Gastrocnemius medialis (tissue), 4 donors: ENCODE measurements around the gene MPPED2. TPM values are rescaled to one million over a fixed set of nuclear protein-coding genes. Genes with fewer than 3 reads are reported as not detected.
A peak's percentile ranks its signal among the peaks of the same experiment; 100 is the strongest.

Source experiments
- ATAC-seq, 2 donors: fragments of 150-250 bp; one replicate each; pipeline ENCODE4 v1.9.1; 2016
- DNase-seq, 2 donors: peaks; one replicate each; pipeline ENCODE4 v3.0.0-alpha.2; 2019
- H3K27ac ChIP-seq, 4 donors: fragments of 200-600 bp; sonication (generic); 1 replicate in 1 of 4; 2 replicates in 3 of 4; pipeline ENCODE4 v1.5.1; 2016 to 2018; ENCODE audit warnings: mild to moderate bottlenecking in 2 of 4, moderate library complexity in 1 of 4
- H3K27me3 ChIP-seq, 3 donors: fragments of 200-600 bp; sonication (generic) in 2 of 3; 1 replicate in 1 of 3; 2 replicates in 2 of 3; pipeline versions ENCODE4 v1.5.1 to v1.6.0; 2016 to 2019; ENCODE audit warnings: mild to moderate bottlenecking in 1 of 3, moderate library complexity in 1 of 3
- H3K36me3 ChIP-seq, 2 donors: fragments of 200-600 bp; sonication (generic) in 1 of 2; one replicate each; pipeline ENCODE4 v1.5.1; 2017 to 2018
- H3K4me1 ChIP-seq, 2 donors: fragments of 200-600 bp; sonication (generic) in 1 of 2; one replicate each; pipeline ENCODE4 v1.5.1; 2016 to 2017; ENCODE audit warnings: mild to moderate bottlenecking in 2 of 2
- H3K4me3 ChIP-seq, 4 donors: fragments of 200-600 bp; sonication (generic) in 3 of 4; 1 replicate in 1 of 4; 2 replicates in 3 of 4; pipeline ENCODE4 v1.5.1; 2016 to 2019; ENCODE audit warnings: mild to moderate bottlenecking in 2 of 4
- H3K9me3 ChIP-seq, 3 donors: fragments of 200-600 bp; sonication (generic) in 2 of 3; 1 replicate in 1 of 3; 2 replicates in 2 of 3; pipeline ENCODE4 v1.5.1; 2016 to 2019
- POLR2A ChIP-seq, 2 donors: fragments of 450-650 bp; IDR thresholded peaks; one replicate each; pipeline ENCODE4 v1.6.1; 2017; ENCODE audit warnings: antibody characterized with exemption in 2 of 2, mild to moderate bottlenecking in 2 of 2, moderate library complexity in 2 of 2
- in situ Hi-C, 4 donors: fragments of 200-750 bp; cut with MboI; loops; one replicate each; pipeline versions ENCODE4 v1.15.0 to v1.8.0; 2017; ENCODE audit warnings: low sequenced_read_pairs in 4 of 4
- intact Hi-C: fragments of 100-400 bp; cut with DNase I; formaldehyde crosslinking; loops from one replicate; pipeline ENCODE4 v1.15.1; 2023; ENCODE audit warnings: low total_unique reads
- total RNA-seq, 4 donors: library from RNA; depleted of rRNA; stranded (reverse); fragments of >200 nt; gene quantifications; one replicate each; pipeline versions ENCODE4 v1.1.0 to v1.2.3, GENCODE V29; 2016
- TF ChIP-seq, protein P1 (sequence below), 5 experiments: fragments of 450-650 bp in 3 of 5; fragments of 200-600 bp in 2 of 5; sonication (generic) in 2 of 5; IDR thresholded peaks in 4 of 5; conservative IDR thresholded peaks in 1 of 5; 1 replicate in 4 of 5; 2 replicates in 1 of 5; pipeline ENCODE4 v1.5.1; 2016 to 2019; ENCODE audit warnings: antibody characterized with exemption in 5 of 5, mild to moderate bottlenecking in 3 of 5, moderate library complexity in 3 of 5

Gene MPPED2
- total RNA-seq, 4 donors from 2014 or later: 0.78 to 4.4 (median 2.2) TPM

DNA sequence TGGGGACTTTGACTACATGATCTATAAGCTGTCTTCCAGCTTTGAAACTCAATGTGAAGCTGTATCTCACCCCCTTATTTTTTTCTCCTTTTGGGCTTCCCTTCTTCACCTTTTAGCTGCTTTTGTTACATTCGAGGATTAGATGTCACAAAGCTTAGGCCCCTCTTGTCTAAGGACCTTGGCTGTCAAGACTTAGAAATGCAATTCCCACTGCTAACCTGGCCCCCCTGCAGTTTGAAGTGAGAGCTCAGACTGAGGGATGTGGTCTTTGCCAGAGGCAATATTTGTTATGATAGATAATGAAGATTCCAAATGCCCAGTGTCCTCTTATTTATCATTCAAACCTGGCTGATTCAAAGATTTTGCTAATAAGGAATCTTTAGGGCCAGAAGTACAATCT, 135.0 kb downstream of the MPPED2 start:
- Histone ChIP-seq H3K27ac (no peak overlapping the region), H3K9me3 (no peaks in the 10 kb centered on the region), H3K36me3 (no peaks in the 10 kb centered on the region), H3K4me3 (no peak overlapping the region), H3K4me1 (peaks cover 17 to 44% of the 10 kb centered on the region in 2 donors), H3K27me3 (no peaks in the 10 kb centered on the region)
- TF ChIP-seq, protein P1, sequence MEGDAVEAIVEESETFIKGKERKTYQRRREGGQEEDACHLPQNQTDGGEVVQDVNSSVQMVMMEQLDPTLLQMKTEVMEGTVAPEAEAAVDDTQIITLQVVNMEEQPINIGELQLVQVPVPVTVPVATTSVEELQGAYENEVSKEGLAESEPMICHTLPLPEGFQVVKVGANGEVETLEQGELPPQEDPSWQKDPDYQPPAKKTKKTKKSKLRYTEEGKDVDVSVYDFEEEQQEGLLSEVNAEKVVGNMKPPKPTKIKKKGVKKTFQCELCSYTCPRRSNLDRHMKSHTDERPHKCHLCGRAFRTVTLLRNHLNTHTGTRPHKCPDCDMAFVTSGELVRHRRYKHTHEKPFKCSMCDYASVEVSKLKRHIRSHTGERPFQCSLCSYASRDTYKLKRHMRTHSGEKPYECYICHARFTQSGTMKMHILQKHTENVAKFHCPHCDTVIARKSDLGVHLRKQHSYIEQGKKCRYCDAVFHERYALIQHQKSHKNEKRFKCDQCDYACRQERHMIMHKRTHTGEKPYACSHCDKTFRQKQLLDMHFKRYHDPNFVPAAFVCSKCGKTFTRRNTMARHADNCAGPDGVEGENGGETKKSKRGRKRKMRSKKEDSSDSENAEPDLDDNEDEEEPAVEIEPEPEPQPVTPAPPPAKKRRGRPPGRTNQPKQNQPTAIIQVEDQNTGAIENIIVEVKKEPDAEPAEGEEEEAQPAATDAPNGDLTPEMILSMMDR (IDR thresholded peaks at IDR 0.05 in 4 of 5, conservative IDR thresholded peaks at IDR 0.05 in 1 of 5): no peak
- no peak for TF ChIP-seq POLR2A (IDR thresholded peaks at IDR 0.05)
- intact Hi-C loops: no loop called here
- DNase-seq: no peak
- ATAC-seq: no peak
- in situ Hi-C loops: no loop called here

- H3K4me1 ChIP-seq: peaks cover 0 to 11% of the 10 kb centered on the region in 2 donors
- TF ChIP-seq, protein P1 (IDR thresholded peaks at IDR 0.05 in 4 of 5, conservative IDR thresholded peaks at IDR 0.05 in 1 of 5): no peak
- TF ChIP-seq POLR2A (IDR thresholded peaks at IDR 0.05): no peak
- in situ Hi-C loops: no loop called here
Observed at GRCh38 chr11:30447058-30447640, 139.0 kb downstream of the MPPED2 start.

GRCh38 chr11:30446520-30446919, 139.6 kb downstream of the MPPED2 start:
- in situ Hi-C loops: no loop called here
- H3K9me3 ChIP-seq: no peaks in the 10 kb centered on the region
- TF ChIP-seq, protein P1 (IDR thresholded peaks at IDR 0.05 in 4 of 5, conservative IDR thresholded peaks at IDR 0.05 in 1 of 5): no peak
- TF ChIP-seq POLR2A (IDR thresholded peaks at IDR 0.05): no peak
- peaks cover 0 to 7% of the 10 kb centered on the region in 2 donors for H3K4me1 ChIP-seq
- ATAC-seq (no peak), DNase-seq (no peak)
- H3K4me3 ChIP-seq: no peak overlapping the region
- intact Hi-C loops: no loop called here
- no peak overlapping the region for H3K27ac ChIP-seq
- H3K36me3 ChIP-seq: no peaks in the 10 kb centered on the region
- no peaks in the 10 kb centered on the region for H3K27me3 ChIP-seq

More at GRCh38 chr11:30447058-30447640, 139.0 kb downstream of the MPPED2 start:
- Histone ChIP-seq H3K27me3 (no peaks in the 10 kb centered on the region), H3K36me3 (no peaks in the 10 kb centered on the region), H3K4me3 (no peak overlapping the region), H3K27ac (no peak overlapping the region), H3K9me3 (no peaks in the 10 kb centered on the region)
- DNase-seq (no peak), ATAC-seq (no peak)
- intact Hi-C loops: no loop called here

DNA sequence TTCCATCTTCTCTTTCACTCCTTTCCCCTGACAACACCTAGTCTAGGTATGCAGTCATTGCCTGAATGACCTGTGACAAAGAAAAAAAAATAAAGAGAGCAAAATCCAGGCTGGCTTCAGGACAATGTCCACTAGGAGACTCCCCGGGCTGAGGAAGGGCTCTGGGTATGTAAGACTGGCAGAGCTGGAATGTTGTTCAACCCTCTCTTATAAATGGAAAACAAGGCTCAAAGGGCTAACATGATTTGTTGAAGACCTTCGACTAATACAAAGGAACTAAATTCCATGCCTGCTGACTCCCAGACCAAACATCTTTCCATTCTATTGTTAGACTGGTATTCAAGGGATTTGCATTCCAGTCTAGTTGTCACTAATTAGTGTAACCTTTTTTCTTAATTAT, 141.1 kb downstream of the MPPED2 start:
- H3K27me3 ChIP-seq: no peaks in the 10 kb centered on the region
- H3K36me3 ChIP-seq: no peaks in the 10 kb centered on the region
- in situ Hi-C loops (no loop called here), intact Hi-C loops (no loop called here)
- H3K4me3 ChIP-seq: no peak overlapping the region
- TF ChIP-seq, protein P1 (IDR thresholded peaks at IDR 0.05 in 4 of 5, conservative IDR thresholded peaks at IDR 0.05 in 1 of 5): no peak
- TF ChIP-seq POLR2A (IDR thresholded peaks at IDR 0.05): no peak
- H3K9me3 ChIP-seq: no peaks in the 10 kb centered on the region
- peaks cover 0 to 19% of the 10 kb centered on the region in 2 donors for H3K4me1 ChIP-seq
- DNase-seq (no peak), ATAC-seq (no peak)
- H3K27ac ChIP-seq: no peak overlapping the region

DNA sequence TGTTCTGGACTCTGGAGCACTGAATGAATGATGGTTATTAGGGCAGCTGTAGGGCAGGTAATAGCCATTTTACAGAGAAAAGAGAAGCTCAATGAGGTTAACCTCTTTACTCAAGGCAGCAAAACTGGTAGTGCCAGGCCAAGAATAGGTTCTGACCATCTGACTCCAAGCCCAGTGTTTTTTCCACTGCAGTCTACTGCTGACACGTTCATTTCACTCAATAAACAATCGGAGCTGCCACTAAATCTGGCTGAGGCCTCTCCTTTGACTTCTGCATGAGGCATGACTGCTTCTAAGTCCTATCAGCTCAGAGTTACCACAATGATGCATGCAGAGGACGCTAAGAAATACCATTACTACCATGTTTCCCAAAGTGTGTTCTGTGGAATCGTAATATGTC, 145.6 kb downstream of the MPPED2 start:
- Histone ChIP-seq H3K27ac (peak overlapping the region in 1 of 4 donors; percentile 45), H3K9me3 (no peaks in the 10 kb centered on the region), H3K4me1 (peaks cover 0 to 12% of the 10 kb centered on the region in 2 donors), H3K36me3 (no peaks in the 10 kb centered on the region), H3K4me3 (no peak overlapping the region), H3K27me3 (no peaks in the 10 kb centered on the region)
- in situ Hi-C loops (no loop called here), intact Hi-C loops (no loop called here)
- DNase-seq (no peak), ATAC-seq (peak in 1 of 2 donors; percentile 75)
- TF ChIP-seq, protein P1 (IDR thresholded peaks at IDR 0.05 in 4 of 5, conservative IDR thresholded peaks at IDR 0.05 in 1 of 5): no peak
- no peak for TF ChIP-seq POLR2A (IDR thresholded peaks at IDR 0.05)
